GM20431 (cell line): ENCODE results near the gene PRSS57.

Source experiments
- in situ Hi-C: fragments of 300-500 bp; cut with MseI, MboI; formaldehyde crosslinking; loops from one replicate; pipeline ENCODE4 v1.15.0; 2020; ENCODE audit warnings: low sequenced_read_pairs; ENCODE audit not compliant: unreplicated experiment

PRSS57 gene

DNA sequence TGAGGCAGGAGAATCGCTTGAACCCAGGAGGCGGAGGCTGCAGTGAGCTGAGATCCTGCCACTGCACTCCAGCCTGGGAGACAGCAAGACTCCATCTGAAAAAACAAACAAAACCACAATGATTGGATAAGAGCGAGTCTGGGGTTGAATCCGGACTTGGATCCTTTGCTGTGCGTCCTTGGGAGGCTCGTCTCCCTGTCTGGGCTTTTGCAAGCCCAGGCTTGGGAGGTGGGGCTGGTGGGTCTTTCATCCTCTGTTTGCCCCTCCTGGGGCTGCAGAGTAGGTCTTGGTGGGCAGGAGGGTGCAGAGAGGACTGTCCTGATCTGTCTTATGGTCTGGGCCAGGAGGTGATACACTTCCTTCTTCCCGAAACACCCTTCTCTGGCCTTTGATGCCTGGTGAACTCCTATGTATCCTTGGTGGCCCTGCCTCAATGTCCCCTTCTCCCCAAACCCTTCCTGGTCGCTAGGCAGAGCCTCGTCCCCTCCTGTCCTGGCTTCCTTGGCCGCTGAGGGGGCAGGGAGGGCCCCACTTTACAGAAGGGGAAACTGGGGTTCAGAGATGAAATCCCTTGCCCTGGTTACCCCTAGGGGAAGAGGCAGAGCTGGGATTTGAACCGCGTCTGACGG lies 30.3 kb upstream of the PRSS57 start:
- in situ Hi-C loops: no loop called here

DNA sequence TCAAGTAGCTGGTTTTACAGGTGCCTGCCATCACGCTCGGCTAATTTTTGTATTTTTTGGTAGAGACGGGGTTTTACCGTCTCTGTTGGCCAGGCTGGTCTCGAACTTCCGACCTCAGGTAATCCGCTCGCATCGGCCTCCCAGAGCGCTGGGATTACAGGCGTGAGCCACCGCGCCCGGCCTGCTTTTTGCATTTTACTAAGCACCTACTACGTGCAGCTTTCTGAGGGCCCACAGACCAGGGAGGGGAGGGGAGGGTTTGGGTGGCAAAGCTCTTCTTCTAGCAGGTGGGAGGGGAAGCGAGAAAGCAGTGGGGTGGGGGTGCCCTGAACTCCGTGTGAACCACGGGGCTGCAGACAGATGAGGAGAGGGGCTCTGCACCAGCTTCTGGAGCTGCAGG lies 28.5 kb upstream of the PRSS57 start:
- in situ Hi-C loops: no loop called here

GRCh38 chr19:723247-723646 lies 28.0 kb upstream of the PRSS57 start:
- in situ Hi-C loops: no loop called here

DNA sequence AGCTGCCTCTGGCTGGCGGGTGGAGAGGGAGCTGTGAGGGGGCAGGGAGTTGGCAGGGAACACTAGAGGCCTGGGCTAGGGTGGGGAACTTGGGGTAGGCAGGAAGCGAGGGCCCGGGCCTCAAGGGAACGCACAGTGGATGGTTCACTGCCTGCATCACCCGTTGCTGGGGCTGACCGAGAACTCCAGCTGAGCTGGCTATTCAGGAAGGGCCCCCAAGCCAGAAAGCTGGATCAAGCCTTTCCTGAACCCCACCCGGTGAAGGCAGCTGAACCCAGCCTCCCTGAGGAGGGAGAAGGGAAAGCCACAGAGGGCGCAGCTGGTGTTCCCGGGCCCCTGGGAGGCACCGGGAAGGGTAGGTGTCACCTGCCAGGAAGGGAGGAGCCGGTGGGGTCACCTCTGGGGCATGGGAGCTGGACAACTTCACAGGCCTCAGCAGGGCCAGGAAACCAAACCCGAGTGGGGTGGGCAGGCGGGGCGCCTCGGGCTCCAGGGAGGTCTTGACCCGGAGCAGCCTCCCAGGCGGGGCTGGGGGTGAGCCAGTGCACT lies 27.4 kb upstream of the PRSS57 start:
- in situ Hi-C loops: no loop called here

DNA sequence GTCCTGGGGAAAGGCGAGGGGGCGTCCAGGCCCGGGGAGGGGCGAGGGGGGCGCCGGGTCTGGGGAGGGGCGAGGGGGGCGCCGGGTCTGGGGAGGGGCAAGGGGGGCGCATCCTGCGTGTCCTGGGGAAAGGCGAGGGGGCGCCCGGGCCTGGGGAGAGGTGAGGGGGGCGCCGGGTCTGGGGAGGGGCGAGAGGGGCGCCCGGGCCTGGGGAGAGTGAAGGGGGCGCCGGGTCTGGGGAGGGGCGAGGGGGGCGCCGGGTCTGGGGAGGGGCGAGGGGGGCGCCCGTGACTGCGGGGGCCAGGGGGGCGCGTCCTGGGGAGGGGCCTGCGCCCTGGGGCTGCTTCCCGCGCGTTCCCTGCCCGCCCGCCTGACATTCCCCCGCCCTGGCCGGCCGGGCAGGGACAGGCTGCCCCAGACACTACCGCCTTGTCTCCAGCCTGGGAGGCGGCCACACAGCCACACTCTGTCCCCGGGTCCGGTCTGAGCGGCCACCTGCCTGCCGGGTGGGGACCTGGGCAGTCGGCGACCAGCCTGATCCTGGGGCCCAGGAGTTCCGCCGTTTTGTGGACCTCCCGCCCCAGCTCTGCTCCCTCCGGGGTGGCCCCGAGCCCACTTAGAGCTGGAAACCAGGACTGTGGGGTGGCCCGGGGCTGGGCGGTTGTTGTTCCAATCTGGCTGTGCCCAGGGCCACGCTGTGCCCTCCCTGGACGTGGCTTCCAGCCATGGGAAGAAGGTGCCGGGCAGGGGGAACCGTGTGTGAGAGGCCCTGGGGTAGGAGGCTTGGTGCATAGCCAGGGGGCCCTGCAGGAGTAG lies 25.3 kb upstream of the PRSS57 start:
- in situ Hi-C loops: no loop called here

- in situ Hi-C loops: no loop called here
These were observed 24.5 kb upstream of the PRSS57 start for GRCh38 chr19:719636-720344.

DNA sequence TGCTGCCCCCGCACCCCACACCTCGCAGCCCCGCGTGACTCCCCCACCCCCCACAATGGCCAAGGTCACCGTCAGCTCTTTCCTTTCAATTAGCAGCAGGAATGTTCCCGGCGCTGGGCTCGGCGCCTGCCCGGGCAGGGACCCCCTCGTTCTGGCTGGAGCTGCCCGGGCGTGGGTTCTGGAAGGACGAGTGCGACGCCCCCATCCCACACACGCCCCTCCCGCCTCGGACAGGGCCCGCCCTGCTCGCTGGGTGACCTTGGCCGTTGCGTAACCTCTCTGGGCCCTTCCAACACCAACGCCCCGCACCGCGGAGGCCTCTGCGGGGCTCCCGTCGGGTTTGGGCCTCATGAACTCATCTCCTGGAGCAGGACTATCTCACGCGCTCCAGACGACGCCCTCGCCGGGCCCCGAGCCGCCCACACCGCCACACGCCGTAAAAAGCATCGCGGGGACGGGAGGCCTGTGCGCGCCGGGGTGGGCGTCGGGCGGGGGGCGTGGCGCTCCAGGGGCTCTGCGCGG lies 23.8 kb upstream of the PRSS57 start:
- in situ Hi-C loops: no loop called here

GRCh38 chr19:718251-718951 lies 23.1 kb upstream of the PRSS57 start:
- in situ Hi-C loops: no loop called here

GRCh38 chr19:715347-715746 lies 20.1 kb upstream of the PRSS57 start:
- in situ Hi-C loops: no loop called here

GRCh38 chr19:711254-711653 lies 16.0 kb upstream of the PRSS57 start:
- in situ Hi-C loops: no loop called here

- in situ Hi-C loops: no loop called here
These were observed 15.5 kb upstream of the PRSS57 start for GRCh38 chr19:710767-711166.

- in situ Hi-C loops: no loop called here
These were observed 14.8 kb upstream of the PRSS57 start for GRCh38 chr19:709965-710571.

DNA sequence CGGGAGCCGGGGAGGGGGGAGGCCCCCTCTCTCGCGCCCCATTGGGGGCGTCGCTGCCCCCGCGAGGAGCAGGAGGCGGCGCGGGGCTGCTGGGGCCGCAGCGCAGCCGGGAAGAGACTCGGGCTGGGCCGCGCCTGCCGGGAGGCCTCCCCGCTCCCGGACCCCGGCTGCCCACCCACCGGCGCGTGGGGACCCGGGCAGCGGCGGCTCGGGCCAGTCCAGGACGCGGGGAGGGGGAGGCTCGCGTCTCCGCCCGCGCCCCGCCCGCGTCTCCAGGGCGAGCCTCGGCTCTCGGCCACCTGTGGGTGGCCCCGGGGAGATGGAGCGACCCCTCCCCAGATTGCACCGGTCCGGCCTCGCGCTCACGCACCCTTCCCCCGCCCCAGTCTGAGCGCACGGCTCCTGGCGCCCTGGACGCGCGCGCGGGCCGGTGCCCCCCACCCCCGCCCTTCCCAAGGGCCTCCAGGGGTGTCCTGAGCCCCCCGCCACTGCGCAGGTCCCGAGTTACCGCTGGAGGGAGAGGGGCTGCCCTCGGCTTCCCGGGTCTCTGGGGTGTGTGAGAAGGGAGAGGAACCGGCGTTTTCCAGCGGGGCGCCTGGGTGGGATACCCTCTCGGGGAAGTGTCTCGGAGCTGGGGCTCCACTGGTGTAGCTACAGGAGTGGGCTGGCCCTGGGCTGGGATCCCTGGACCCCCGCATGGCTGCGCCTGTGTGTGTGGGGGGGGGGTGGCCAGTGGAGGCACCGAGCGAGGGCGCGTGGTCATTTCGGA lies 14.1 kb upstream of the PRSS57 start:
- in situ Hi-C loops: no loop called here

DNA sequence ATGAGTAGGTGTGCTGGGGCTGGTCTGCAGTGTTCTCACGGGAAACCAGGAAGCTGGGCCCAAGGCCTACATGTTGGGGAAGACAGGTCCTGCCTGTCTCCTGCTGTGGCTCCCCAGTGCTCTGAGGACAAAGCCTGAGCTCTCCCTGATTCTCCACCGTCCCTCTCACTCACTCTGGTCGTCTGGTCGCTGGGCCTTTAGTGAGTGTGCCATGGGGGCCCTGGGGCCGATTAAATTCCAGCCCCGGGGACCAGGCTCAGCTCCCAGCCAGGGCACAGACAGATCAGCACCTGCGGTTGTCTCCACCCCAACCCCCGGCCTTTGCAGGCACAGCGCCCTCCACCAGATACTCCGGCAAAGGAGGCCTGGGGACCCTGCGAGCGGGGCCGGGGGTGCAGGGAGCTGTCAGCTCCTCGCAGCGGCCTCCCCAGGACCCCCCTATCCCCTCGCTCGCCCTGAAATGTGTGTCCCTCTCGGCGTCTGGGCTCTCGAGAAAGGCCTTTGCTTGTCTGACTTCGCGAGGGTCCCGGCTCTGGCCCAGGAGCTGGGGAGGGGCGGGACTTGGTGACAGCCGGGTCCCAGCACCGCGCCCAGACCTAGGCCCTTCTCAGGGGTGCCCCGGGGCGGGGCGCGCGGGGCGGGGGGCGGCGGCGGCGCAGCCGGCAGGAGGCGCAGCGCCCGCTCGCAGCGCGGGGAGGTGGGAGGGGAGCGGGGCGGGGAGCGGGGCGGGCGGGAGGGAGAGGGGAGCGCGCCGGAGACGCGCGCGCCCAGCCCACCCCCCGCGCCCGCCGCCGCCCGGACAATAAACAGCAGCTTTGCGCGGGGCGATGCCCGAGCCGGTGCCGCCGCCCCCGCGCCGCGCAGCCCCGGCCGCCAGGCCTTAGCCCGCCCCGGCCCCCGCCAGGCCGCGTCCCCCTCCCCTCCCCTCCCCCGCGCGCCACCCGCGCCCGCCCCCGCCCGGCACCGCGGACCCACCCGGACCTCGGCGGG lies 13.2 kb upstream of the PRSS57 start, which contains the start of gene PALM:
TSS of gene PALM (plus strand) at position 782 of the 990 bp plus-strand sequence. CDS start 212 bp downstream, outside the sequence.
- in situ Hi-C loops: no loop called here

- in situ Hi-C loops: no loop called here
These were observed 9.1 kb upstream of the PRSS57 start for GRCh38 chr19:704447-704741.

DNA sequence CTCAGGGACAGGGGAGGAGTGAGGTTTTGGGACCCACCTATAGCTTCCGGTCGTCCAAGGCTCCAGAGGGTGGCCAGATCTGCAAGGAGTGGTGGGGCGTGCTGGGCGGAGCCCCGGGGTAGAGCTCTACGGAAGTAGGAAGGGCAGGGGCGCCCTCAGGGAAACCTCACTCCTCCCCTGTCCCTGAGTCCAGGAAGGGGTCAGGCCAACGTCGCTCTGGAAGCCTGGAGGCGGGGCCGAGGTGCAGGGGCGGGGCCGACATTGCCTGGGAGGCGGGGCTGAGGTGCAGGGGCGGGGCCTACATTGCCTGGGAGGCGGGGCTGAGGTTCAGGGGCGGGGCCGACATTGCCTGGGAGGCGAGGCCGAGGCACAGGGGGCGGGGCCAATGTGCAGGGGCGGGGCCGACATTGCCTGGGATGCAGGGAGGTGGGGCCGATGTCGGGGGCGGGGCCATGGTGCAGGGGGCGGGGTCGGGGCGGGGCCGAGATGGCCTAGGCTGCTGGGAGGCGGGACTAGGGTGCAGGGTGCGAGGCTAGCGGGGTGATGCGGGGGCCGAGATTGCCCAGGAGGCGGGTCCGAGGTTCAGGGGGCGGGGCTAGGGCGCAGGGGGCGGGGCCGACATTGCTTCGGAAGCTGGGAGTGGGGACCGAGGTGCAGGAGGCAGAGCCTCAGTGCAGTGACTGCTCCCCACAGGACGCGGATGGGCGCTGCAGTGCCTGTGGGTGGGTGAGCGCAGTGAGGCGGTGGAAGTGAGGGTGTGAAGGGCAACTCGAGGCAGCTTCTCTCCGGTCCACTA lies 8.6 kb upstream of the PRSS57 start:
- in situ Hi-C loops: no loop called here

DNA sequence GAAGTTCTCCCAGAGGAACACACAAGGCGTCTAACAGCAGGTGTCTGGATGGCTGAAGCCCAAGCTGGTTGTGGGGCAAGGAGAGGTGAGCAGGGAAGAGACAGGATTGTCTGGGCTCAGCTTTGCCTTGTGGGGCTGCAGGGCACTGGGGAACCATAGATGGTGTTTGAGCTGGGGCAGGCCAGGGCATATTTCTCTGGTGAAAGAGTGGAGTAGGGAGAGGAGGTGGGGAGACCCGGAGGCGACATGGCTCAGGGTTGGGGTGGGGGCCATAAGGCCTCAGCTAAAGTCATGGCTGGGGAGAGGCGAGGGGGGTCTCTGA lies 8.0 kb upstream of the PRSS57 start:
- in situ Hi-C loops: no loop called here
